HG03378 (cell line): ENCODE results near the gene PHETA1.
"Not testable (repeated sequence)": the region's sequence is repeated elsewhere in the genome, so short reads cannot be mapped to it uniquely, and the experiment has no call there.

Experiments used
- ATAC-seq: cut with Tn5 transposase; IDR thresholded peaks from one replicate; pipeline ENCODE4 v1.9.1; 2021; ENCODE audit warnings: mild to moderate bottlenecking, moderate library complexity; ENCODE audit not compliant: unreplicated experiment

Gene PHETA1

GRCh38 chr12:111351026-111351425 lies 17.9 kb downstream of the PHETA1 start:
- ATAC-seq: no peak

GRCh38 chr12:111349748-111350520 lies 19.0 kb downstream of the PHETA1 start:
- no peak for ATAC-seq

GRCh38 chr12:111349101-111349747 lies 19.7 kb downstream of the PHETA1 start:
- ATAC-seq: no peak

- no peak for ATAC-seq
Observed at GRCh38 chr12:111347891-111348644, 20.8 kb downstream of the PHETA1 start.

- no peak for ATAC-seq
Observed at GRCh38 chr12:111344254-111344875, 24.5 kb downstream of the PHETA1 start.

- no peak for ATAC-seq
Observed at GRCh38 chr12:111343181-111343580, 25.7 kb downstream of the PHETA1 start.

- ATAC-seq: no peak
Observed at GRCh38 chr12:111342376-111342775, 26.5 kb downstream of the PHETA1 start.

GRCh38 chr12:111341426-111342065 lies 27.3 kb downstream of the PHETA1 start:
- ATAC-seq: no peak

- not testable (repeated sequence) for ATAC-seq
Observed at GRCh38 chr12:111340680-111341079, 28.2 kb downstream of the PHETA1 start.

- ATAC-seq: no peak
Observed at GRCh38 chr12:111340231-111340630, 28.7 kb downstream of the PHETA1 start.

GRCh38 chr12:111339321-111339938 lies 29.5 kb downstream of the PHETA1 start:
- no peak for ATAC-seq

- ATAC-seq: no peak
Observed at GRCh38 chr12:111338096-111338495, 30.8 kb downstream of the PHETA1 start.

- no peak for ATAC-seq
Observed at GRCh38 chr12:111337371-111337770, 31.5 kb downstream of the PHETA1 start.

GRCh38 chr12:111336411-111336810 lies 32.5 kb downstream of the PHETA1 start:
- not testable (repeated sequence) for ATAC-seq

GRCh38 chr12:111335811-111336210 lies 33.1 kb downstream of the PHETA1 start:
- no peak for ATAC-seq

- not testable (repeated sequence) for ATAC-seq
Observed at GRCh38 chr12:111335301-111335700, 33.6 kb downstream of the PHETA1 start.

- ATAC-seq: no peak
Observed at GRCh38 chr12:111334393-111334915, 34.4 kb downstream of the PHETA1 start.

- ATAC-seq: no peak
Observed at GRCh38 chr12:111330800-111331752, 37.8 kb downstream of the PHETA1 start.

GRCh38 chr12:111328138-111328537 lies 40.8 kb downstream of the PHETA1 start:
- ATAC-seq: no peak
